ENCODE data around the gene PLPP4. TPM values are rescaled to one million over a fixed set of nuclear protein-coding genes. Genes with fewer than 3 reads are reported as not detected.

PLPP4 gene
- total RNA-seq, 1 donor from 2014 or later = not detected

DNA sequence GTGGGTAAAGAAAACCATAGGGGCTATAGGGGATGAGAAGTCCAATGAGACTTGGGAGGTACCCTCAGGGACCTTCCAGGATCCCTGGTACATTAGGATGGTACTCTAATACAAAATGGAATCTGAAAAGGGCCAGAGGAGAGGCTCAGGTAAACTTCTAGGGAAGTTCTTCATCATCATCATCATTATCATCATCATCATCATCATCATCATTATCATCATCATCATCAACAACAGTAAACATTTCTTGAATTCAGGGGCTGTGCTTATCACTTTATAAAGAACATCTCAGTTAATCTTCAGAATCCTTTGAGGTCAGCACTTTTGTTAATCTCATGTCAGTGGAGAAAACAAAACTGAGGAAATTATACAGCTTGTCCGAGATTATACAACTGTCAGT lies 50.1 kb downstream of the PLPP4 start:
- H3K27me3 ChIP-seq = no peaks in the 10 kb centered on the region
- no peak overlapping the region for H3K4me2 ChIP-seq
- no peaks in the 10 kb centered on the region for H3K79me2 ChIP-seq (ENCODE audit: low read depth)
- H3K27ac Mint-ChIP-seq = no peak overlapping the region
- no peak overlapping the region for H3K4me3 Mint-ChIP-seq
- no peaks in the 10 kb centered on the region for H3F3A ChIP-seq (ENCODE audit: low read depth)
- no peaks in the 10 kb centered on the region for H4K20me1 ChIP-seq (ENCODE audit: low read depth)
- peaks cover 6% of the 10 kb centered on the region for H3K27me3 Mint-ChIP-seq (ENCODE audit: insufficient read depth, low read depth)
- peaks cover 10% of the 10 kb centered on the region for H3K4me1 ChIP-seq
- H3K9me3 Mint-ChIP-seq = no peaks in the 10 kb centered on the region
- H3K4me3 ChIP-seq = no peak overlapping the region
- no peaks in the 10 kb centered on the region for H3K9me3 ChIP-seq (ENCODE audit: low read depth)
- H3K36me3 Mint-ChIP-seq = no peaks in the 10 kb centered on the region
- H3K4me1 Mint-ChIP-seq = no peaks in the 10 kb centered on the region
- H2AFZ ChIP-seq (replicated peaks) = no peak overlapping the region
- H3K27ac ChIP-seq = no peak overlapping the region
- DNase-seq (ENCODE audit: low spot score) = no peak
- TF ChIP-seq EZH2phosphoT487 (IDR thresholded peaks at IDR 0.05) (no peak), EZH2 (IDR thresholded peaks at IDR 0.05) (no peak), CTCF (IDR thresholded peaks at IDR 0.05) (no peak)
- H3K9ac ChIP-seq = no peak overlapping the region
- no peaks in the 10 kb centered on the region for H3K36me3 ChIP-seq

DNA sequence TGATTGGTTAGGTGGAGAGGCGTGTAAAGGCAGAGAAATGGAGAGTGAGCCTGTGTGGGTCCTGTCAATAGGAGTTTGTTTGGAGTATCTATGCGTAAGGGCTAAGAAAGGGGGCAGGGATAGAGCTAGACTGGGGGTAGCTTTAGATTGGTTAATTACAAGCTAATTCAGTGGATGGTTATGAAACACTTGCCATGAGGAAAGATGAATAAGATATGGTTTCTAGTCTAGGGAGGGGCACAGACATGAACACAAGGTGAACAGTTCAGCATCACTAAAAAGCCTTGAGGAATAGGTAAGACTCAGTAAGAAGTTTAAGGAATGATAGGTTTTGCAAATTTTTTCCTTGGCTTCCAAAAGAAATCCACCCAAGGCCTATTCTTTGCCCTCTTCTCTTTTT lies 50.6 kb downstream of the PLPP4 start:
- Histone ChIP-seq H2AFZ (replicated peaks) (no peak overlapping the region), H3K36me3 (no peaks in the 10 kb centered on the region), H3K27ac (no peak overlapping the region), H3K4me2 (no peak overlapping the region), H3K27me3 (no peaks in the 10 kb centered on the region), H3K4me3 (no peak overlapping the region), H3K79me2 (ENCODE audit: low read depth) (no peaks in the 10 kb centered on the region), H3K9me3 (ENCODE audit: low read depth) (no peaks in the 10 kb centered on the region), H3F3A (ENCODE audit: low read depth) (no peaks in the 10 kb centered on the region), H4K20me1 (ENCODE audit: low read depth) (no peaks in the 10 kb centered on the region), H3K9ac (no peak overlapping the region), H3K4me1 (peaks cover 10% of the 10 kb centered on the region)
- no peaks in the 10 kb centered on the region for H3K4me1 Mint-ChIP-seq
- no peak overlapping the region for H3K27ac Mint-ChIP-seq
- H3K36me3 Mint-ChIP-seq = no peaks in the 10 kb centered on the region
- TF ChIP-seq CTCF (IDR thresholded peaks at IDR 0.05) = no peak
- no peak for TF ChIP-seq EZH2phosphoT487 (IDR thresholded peaks at IDR 0.05)
- TF ChIP-seq EZH2 (IDR thresholded peaks at IDR 0.05) = no peak
- H3K9me3 Mint-ChIP-seq = no peaks in the 10 kb centered on the region
- no peak for DNase-seq (ENCODE audit: low spot score)
- no peak overlapping the region for H3K4me3 Mint-ChIP-seq
- H3K27me3 Mint-ChIP-seq (ENCODE audit: insufficient read depth, low read depth) = peaks cover 6% of the 10 kb centered on the region

DNA sequence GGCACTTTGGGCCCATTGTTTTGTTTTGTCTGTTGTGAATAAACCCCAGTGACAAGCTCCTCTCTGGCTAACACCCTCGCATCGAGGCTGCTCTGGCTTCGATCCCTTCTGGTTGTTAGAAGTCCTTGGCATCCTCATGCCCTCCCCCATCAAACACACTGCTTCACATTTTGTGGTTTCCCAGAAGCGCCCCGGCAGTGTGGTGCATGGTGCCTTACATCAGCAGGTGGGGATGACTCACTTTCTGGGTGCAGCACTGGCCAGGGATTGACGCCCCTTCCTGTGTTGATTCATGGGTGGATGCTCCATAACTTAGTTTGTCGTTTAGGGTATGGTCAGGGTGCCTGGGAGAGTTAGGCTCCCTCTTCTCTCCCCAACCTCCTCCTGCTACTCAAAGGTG lies 51.4 kb downstream of the PLPP4 start:
- Mint-ChIP-seq H3K27ac (no peak overlapping the region), H3K36me3 (no peaks in the 10 kb centered on the region), H3K4me1 (no peaks in the 10 kb centered on the region), H3K9me3 (no peaks in the 10 kb centered on the region), H3K4me3 (no peak overlapping the region), H3K27me3 (ENCODE audit: insufficient read depth, low read depth) (peaks cover 6% of the 10 kb centered on the region)
- H3K4me3 ChIP-seq = no peak overlapping the region
- TF ChIP-seq CTCF (IDR thresholded peaks at IDR 0.05) (no peak), EZH2 (IDR thresholded peaks at IDR 0.05) (no peak), EZH2phosphoT487 (IDR thresholded peaks at IDR 0.05) (no peak)
- no peak overlapping the region for H2AFZ ChIP-seq (replicated peaks)
- no peaks in the 10 kb centered on the region for H3F3A ChIP-seq (ENCODE audit: low read depth)
- no peaks in the 10 kb centered on the region for H3K79me2 ChIP-seq (ENCODE audit: low read depth)
- no peak overlapping the region for H3K4me2 ChIP-seq
- DNase-seq (ENCODE audit: low spot score) = no peak
- no peaks in the 10 kb centered on the region for H3K36me3 ChIP-seq
- no peaks in the 10 kb centered on the region for H3K9me3 ChIP-seq (ENCODE audit: low read depth)
- peaks cover 10% of the 10 kb centered on the region for H3K4me1 ChIP-seq
- H4K20me1 ChIP-seq (ENCODE audit: low read depth) = no peaks in the 10 kb centered on the region
- H3K27ac ChIP-seq = no peak overlapping the region
- H3K9ac ChIP-seq = no peak overlapping the region
- peaks cover 4% of the 10 kb centered on the region for H3K27me3 ChIP-seq
